HG03575 (cell line): ENCODE results near the gene TNS3.
"Not testable (repeated sequence)": the region's sequence is repeated elsewhere in the genome, so short reads cannot be mapped to it uniquely, and the experiment has no call there.

ENCODE experiments used
- ATAC-seq: cut with Tn5 transposase; IDR thresholded peaks from one replicate; pipeline ENCODE4 v1.9.1; 2021; ENCODE audit not compliant: unreplicated experiment, insufficient number of reproducible peaks, low FRiP score; ENCODE audit errors: extremely low read depth

TNS3 gene

GRCh38 chr7:47604496-47604890, 22.6 kb upstream of the TNS3 start:
- ATAC-seq = no peak

DNA sequence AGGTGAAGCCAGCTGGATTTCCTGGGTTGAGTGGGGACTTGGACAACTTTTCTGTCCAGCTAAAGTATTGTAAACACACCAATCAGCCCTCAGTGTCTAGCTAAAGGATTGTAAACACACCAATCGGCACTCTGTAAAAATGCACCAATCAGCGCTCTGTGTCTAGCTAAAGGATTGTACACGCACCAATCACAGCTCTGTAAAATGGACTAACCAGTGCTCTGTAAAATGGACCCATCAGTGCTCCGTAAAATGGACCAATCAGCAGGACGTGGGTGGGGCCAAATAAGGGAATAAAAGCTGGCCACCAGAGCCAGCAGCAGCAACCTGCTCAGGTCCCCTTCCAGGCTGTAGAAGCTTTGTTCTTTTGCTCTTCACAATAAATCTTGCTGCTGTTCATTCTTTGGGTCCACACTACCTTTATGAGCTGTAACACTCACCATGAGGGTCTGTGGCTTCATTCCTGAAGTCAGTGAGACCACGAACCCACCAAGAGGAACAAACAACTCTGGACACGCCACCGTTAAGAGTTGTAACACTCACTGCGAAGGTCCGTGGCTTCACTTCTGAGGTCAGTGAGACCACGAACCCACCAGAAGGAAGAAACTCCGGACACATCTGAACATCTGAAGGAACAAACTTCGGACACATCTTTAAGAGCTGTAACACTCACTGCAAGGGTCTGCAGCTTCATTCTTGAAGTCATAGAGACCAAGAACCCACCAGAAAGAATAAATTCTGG, 21.8 kb upstream of the TNS3 start:
- ATAC-seq = not testable (repeated sequence)

DNA sequence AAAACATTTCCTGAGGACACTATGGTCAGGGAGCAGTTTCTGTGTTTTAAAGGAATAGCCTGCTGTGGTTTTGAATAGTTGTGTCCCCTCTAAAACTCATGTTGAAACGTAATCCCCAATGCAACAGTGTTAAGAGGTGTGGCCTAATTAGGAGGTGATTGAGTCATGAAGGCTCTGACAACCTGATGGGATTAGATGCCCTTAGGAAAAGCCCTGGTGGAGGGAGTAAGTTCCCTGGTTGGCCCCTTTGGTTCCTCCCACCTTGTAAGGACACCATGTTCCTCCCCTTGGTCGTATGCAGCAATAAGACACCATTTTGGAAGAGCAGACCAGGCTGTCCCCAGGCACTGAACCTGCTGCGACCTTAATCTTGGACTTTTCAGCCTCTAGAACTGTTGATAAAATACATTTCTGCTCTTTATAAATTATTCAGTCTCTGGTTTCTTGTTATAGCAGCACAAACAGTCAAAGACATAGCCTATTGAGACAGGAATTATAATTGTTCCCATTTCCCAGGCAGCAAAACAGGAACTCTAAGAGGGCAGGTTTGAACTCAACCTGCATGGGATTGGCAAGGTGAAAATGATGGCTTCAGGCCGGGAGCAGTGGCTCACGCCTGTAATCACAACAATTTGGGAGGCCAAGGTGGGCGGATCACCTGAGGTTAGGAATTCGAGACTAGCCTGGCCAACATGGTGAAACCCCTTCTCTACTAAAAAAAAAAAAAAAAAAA, 20.5 kb upstream of the TNS3 start:
- ATAC-seq = no peak

- no peak for ATAC-seq
Measured at GRCh38 chr7:47601881-47602249, 20.0 kb upstream of the TNS3 start.

- ATAC-seq = no peak
Measured at GRCh38 chr7:47601119-47601880, 19.4 kb upstream of the TNS3 start.

- ATAC-seq = no peak
Measured at GRCh38 chr7:47600199-47601118, 18.5 kb upstream of the TNS3 start.

GRCh38 chr7:47597379-47597778, 15.5 kb upstream of the TNS3 start:
- no peak for ATAC-seq

DNA sequence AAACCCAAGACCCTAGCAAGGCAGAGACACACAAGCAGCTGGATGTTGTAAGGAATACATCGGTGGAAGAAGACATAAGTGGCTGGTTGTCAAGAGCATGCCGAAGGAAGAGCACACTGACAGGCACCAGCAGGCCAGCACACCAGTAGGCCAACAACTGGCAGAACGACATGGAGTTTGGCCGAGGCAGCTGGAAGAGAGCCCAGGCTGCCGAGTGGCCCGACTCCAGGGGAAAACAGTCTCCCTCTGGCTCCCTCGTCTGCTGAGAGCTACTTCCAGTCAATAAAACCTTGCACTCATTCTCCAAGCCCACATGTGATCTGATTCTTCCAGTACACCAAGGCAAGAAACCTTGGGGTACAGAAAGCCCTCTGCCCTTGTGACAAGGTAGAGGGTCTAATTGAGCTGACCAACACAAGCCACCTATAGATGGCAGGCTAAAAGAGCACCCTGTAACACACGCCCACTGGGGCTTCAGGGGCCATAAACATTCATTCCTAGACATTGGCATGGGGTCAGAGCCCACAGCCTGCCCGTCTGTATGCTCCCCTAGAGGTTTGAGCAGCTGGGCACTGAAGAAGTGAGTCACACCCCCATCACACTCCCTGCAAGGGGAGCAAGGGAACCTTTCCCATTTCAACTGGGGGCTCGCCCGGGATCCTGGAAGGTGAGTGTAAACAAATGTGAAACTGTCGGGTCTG, 14.7 kb upstream of the TNS3 start:
- ATAC-seq = no peak

- ATAC-seq = no peak
Measured at GRCh38 chr7:47594406-47594805, 12.5 kb upstream of the TNS3 start.

GRCh38 chr7:47591655-47592572, 10.0 kb upstream of the TNS3 start:
- ATAC-seq = no peak

DNA sequence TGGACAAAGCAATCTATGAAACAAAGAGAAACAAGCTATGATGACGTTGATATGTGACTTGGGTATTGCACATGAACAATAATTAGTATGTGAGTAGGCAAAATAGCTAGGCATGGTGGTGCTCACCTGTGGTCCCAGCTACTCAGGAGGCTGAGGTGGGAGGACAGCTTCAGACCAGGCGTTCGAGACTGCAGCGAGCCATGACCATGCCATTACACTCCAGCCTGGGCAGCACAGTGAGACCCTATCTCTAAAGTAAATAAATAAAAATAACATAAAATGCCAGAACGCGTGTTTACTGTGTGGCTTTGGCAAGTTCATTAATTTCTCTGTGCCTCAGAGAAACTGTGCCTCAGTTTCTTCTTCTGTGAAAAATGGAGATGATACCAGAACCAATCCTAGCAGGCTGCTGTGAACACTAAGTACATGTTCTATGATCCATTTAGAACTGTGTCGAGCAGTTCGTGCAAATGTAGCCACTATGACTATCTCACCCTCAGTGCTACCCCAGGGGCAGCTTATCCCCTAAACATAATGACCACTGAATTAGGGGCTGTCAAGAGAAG, 9.3 kb upstream of the TNS3 start:
- no peak for ATAC-seq

DNA sequence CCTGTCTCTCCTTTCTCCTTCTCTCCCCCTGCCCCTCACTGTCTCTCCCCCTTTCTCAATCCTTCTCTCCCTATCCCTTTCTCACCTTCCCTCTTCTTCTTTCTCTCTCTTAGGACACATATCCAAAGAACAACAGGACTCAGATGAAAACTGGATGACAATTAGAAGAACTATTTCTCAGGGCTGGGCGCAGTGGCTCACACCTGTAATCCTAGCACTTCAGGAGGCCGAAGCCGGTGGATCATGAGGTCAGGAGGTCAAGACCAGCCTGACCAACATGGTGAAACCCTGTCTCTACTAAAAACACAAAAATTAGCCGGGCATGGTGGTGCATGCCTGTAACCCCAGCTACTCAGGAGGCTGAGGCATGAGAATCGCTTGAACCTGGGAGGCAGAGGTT, 8.3 kb upstream of the TNS3 start:
- ATAC-seq = not testable (repeated sequence)

DNA sequence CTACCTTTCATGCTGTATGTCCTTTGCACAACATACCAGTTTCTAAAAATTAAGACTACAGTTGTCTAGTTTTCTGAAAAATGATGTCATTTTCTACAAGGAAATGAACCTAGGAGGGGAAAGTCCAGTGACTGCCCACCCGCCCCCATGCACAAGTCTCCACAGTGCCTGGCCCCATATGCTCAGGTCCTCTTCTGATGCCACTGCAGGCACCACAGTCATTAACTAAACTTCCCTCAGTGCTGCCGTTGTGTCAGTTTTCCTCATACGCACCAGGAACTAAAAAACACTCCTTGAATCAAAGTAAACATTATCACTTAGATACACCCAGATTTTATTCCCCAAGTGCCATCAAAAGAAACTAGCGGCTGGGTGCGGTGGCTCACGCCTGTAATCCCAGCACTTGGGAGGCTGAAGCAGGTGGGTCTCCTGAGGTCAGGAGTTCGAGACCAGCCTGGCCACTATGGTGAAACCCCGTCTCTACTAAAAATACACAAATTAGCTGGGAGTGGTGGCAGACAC, 6.9 kb upstream of the TNS3 start:
- ATAC-seq = no peak

- ATAC-seq = no peak
Measured at GRCh38 chr7:47587976-47588375, 6.1 kb upstream of the TNS3 start.

DNA sequence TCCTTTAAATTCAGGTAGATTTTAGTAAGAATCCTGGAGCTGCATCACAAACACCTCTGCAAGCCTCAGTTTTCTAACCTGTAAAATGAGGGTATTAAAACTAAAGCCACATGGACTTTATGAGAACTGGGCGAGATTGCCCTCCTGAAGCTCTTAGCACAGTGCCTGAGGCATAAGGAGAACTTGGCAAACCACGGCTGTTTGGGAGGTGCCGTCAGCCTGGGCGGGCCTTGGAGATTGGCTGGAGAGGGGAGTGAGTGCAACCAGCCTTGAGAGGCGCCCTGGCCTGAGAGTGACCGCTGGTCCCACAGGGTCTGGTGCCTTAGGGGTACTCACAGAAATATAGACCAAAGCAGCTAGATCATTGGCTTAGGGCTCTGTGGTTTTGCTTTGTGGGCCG, 5.4 kb upstream of the TNS3 start:
- no peak for ATAC-seq

GRCh38 chr7:47586925-47587324, 5.0 kb upstream of the TNS3 start:
- no peak for ATAC-seq

- not testable (repeated sequence) for ATAC-seq
Measured at GRCh38 chr7:47586161-47586670, 4.3 kb upstream of the TNS3 start.
